Measurements from ENCODE around the gene ZBTB20. TPM values are rescaled to one million over a fixed set of nuclear protein-coding genes. Genes with fewer than 3 reads are reported as not detected.
"Not testable (repeated sequence)": the region's sequence is repeated elsewhere in the genome, so short reads cannot be mapped to it uniquely, and the experiment has no call there.

ZBTB20 gene
- 14.5 and 28.5 TPM in 2 replicates for total RNA-seq

DNA sequence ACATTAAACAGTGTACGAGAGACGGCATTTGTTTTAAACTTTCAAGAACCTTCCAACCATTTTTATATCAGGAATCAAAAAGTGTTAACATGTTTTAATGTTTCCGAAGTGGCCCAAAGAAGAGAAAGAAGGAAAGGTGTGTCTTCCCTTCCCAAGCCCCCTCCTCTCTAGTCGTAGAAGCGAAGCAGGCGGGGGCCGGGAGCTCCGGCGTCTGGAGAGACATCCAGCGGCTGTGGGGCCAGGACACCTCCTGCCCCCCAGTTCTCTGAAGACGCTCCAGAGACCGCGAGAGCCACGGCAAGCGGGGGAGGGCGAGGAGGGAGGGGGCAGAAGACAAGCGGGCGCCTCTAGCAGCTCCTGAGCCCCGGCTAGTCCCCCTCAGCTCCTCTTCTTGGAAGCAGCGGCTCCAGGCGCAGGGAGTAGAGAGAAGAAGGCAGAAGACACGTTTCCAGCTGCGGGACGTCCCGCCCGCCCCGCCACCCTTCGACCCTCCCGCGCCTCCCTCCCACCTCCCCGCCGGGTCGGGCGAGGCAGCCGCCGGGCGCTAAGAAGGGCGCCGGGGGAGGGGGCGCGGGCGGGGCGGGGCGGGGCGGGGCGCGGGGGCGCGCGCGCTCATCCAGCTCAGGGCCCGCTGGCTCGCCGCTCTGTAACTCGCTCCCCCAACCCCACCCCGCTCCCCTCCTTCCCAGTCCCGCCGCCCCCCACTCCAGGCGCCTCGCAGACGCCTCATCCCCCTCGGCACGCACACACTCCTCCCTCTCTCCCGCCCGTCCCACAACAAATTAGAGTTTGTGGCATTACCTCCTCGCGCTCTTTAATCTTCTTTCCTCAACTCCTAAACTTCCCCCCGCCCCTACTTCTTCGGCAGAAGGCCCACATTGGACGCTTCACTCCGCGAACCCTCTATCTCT is at the start of gene ZBTB20:
TSS of gene ZBTB20 (minus strand) at position 871 of the 911 bp plus-strand sequence.
- DNase-seq (ENCODE audit: extremely low read depth, low read depth, low spot score): no peak

DNA sequence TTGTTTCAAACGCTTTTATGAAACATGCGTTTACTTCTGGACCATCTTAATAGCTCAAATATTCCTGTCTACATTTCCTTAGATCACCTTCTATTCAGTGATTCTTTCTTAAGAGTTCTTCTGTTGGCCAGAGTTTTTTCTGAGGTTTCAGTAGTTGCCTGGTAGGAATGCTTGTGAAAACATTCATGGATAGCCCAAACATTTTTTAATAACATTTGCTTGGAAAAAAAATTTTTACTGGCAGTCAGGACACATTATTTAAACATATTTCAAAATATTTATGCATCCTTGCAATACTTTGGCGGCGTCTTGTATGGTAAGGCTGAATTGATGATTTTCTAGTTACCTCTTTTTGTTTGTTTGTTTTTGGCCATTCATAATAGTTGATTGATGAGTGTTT is 47.4 kb upstream of the ZBTB20 start:
- no peak for DNase-seq (ENCODE audit: extremely low read depth, low read depth, low spot score)

DNA sequence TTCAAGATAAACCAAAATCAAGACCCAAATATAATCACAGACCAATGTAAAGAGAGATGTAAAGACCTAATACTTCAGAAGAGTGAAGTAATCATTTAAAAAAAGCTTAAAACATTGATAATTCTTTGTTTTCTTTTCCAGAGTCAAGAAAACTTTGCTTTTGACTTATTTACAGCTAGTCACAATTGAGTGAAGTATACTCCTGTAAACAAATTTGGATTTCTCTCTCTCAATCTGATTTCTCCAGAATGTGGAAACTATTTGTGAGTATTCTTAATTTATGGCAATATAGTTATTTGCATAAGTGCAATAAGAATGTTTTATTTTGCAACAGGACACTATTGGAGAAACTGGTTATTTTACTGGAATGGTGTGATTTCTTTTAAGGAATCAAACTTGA is 43.7 kb upstream of the ZBTB20 start:
- no peak for DNase-seq (ENCODE audit: extremely low read depth, low read depth, low spot score)

DNA sequence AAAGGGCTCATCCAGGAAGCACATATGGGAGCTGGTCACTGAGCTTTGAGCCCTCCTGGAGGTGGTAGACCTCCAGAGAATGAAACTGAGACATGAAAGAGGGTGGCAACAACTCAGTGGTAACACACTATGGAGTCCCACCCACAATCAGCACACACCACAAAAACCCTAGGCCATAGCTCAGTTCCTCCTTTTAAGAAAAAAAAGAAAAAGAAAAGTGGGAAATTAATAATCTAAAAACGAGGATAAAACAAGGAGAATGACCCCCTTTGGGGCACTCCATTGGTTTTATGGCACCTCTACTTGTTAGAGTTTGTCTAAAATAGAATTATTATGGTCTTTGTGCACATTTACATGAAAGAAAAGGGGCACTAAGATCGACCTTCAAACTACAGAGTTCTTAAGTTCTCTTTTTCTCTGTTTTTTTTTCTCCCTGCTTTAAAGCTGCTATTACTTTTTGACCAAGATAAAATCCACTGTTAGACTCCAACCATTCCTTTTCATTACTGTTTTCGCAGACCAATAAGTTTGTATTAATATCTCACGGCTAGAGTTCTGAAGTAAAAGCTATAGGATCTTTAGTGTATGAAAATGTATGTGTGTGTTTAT is 40.2 kb upstream of the ZBTB20 start:
- no peak for DNase-seq (ENCODE audit: extremely low read depth, low read depth, low spot score)

DNA sequence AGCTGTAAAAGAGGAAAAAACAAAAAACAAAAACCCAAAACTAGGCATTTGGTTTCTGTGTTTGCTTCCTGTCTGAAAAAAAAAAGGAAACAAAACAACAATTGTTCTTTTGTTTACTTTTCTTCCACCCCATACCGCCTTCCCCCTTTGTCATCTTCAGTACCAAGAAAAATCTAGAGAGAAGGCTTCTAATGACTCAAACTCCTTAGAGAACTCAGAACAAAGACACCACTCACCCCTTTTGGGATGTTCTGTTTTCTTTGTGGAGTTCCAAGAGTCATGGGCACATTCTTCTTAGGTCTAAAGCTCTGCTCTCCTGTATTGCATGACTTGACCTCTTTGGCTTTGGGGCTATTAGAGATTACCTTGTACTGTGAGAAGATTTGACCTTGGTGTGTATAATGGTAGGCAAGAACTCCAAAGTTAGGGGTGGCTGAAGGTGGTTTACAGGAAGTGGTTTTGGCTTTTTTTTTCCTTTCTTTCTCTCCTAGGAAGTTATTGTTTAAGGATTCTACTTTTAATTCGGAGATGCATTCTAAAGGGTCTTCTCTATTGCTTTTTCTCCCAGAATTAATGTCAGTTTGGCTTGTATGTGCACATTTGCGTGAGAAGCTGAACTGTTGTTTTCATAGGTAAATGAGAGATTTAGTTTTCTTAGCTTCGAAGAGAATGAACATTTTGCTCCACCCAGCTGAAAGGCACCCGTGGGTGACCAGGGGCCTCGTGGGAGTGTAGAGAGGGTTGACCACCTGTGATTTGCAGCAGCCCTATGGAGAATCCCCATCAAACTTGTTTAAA is 39.5 kb upstream of the ZBTB20 start:
- DNase-seq (ENCODE audit: extremely low read depth, low read depth, low spot score): no peak

DNA sequence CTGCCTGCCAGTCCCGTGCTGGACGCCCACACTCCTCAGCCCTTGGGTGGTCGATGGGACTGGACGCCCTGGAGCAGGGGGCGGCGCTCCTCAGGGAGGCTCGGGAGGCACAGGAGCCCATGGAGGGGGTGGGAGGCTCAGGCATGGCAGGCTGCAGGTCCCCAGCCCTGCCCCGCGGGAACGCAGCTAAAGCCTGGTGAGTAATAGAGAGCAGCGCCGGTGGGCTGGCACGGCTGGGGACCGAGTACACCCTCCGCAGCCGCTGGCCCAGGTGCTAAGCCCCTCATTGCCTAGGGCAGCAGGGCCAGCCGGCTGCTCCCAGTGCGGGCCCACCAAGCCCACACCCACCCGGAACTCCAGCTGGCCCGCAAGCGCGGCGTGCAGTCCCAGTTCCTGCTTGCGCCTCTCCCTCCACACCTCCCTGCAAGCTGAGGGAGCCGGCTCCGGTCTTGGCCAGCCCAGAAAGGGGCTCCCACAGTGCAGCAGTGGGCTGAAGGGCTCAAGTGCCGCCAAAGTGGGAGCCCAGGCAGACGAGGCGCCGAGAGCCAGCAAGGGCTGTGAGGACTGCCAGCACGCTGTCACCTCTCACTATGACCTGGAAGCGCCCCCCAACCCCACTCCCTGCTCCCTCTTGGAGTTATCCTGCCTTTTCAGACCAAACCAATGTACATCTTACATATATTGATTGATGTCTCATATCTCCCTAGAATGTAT is 37.9 kb upstream of the ZBTB20 start:
- not testable (repeated sequence) for DNase-seq (ENCODE audit: extremely low read depth, low read depth, low spot score)

DNA sequence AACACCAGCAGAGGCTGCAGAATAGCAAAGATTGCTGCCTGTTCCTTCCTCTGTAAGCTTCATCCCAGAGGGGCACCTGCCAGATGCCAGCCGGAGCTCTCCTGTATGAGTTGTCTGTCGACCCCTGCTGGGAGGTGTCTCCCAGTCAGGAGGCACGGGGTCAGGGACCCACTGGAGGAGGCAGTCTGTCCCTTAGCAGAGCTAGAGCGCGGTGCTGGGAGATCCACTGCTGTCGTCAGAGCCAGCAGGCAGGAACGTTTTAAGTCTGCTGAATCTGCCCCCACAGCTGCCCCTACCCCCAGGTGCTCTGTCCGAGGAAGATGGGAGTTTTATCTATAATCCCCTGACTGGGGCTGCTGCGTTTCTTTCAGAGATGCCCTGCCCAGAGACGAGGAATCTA is 31.8 kb upstream of the ZBTB20 start:
- not testable (repeated sequence) for DNase-seq (ENCODE audit: extremely low read depth, low read depth, low spot score)

DNA sequence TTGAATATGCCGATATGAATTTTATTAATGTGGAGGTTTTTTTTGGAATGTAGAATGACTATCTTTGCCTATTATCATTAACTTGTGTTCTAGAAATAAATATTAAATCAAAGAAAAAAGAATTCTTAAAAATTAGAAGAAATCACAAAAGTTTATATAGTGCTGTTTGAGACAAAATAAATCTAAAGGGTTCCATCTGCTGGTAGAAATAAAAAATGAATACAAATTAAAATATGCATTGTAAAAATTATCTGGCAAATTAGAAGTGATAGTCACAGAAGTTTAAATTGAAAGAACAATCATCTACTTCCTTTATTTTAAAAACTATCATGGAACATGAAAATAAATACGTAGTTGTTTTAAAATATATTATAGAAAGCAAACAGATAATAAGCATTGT is 22.7 kb upstream of the ZBTB20 start:
- no peak for DNase-seq (ENCODE audit: extremely low read depth, low read depth, low spot score)

DNA sequence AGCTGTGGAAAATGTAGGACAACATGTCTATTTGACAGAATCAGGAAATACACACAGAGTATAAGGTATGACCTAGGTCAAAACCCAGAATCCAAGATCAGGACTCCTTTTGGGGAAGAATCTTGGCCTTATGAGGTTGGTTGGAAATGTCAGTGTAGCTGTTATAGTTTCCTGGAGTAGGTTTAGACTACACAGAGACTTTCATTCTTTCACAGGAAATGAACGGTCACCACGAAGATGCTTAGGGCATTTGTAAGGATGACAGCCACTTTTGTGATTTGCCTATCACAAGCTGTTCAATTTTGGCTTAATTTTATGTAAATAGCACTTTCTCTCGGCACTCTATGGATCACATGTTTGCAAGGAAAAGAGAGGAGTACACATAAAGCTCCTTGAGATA is 18.6 kb upstream of the ZBTB20 start:
- no peak for DNase-seq (ENCODE audit: extremely low read depth, low read depth, low spot score)

DNA sequence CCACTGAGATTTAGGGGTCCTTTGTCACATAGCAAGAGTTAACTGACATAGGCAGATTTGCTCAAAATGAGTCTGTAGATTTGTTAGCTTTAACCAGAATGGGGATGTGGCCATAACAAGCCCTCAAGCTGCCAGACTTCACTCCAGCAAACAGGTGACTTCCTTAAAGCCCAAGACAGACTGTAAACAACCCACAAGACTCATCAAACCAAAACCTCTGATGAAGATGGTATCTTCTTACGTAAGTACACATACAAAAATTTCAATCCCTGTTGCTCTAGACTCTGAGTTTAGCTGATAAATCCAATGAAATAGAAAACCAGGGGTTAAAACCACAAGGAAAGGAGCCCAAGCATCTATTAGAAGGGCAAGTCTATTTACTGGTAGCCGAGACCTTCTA is 18.2 kb upstream of the ZBTB20 start:
- no peak for DNase-seq (ENCODE audit: extremely low read depth, low read depth, low spot score)

DNA sequence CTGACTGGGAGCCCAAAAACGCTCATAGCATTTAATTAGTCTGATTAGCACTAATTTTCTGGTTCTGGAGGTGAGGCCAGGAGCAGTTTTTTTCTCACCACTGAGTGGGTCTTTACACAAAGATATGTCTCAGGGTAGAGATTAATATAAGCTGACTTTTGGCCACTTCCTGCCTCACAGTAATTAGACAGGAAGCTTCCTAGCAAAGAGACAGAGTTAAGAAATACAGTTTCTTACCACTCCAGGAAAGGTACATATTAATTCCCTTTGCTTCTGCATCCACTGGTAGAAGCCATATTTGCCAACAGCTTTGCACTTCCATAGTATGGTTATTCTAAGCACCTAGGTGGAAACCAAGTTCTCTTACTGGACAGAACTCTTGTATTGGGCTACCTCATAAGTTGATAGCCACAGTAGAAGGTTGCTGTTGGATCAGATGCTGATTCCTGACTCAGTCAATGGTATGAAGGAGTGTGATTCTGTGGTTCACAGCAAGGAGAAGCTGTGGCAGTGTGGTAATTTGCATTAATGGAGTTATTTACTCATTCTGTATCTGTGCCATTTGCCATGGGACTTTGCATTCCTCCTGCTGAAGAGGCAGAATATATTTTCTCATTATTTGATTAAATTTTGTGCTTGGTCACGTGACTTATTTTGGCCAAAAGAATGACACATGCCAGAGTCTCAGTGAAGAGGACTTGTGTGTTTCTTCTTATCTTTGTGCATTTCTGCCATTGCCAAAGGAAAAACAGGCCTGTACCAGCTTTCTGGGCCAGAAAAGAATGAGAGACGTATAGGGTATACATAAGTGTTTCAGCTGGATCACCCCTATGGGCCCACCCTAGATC is 17.5 kb upstream of the ZBTB20 start:
- DNase-seq (ENCODE audit: extremely low read depth, low read depth, low spot score): no peak

DNA sequence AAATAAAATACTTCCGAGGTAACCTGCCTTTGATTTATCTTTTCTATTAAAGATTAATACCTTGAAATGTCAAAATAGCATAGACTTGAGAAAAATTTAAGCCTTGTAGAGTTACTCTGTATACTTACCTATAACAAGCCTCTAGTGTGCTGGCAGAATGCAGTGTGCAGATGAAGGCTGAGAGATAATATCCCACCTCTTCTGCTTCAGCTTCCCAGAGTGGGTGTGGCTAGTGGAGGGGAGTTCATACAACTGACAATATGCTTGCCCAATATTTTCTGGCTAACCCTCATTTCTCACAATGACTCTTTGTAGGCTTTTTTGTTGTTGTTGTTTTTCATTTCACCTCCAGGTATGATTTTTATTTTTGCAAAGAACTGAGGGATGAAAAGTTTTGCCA is 15.7 kb upstream of the ZBTB20 start:
- no peak for DNase-seq (ENCODE audit: extremely low read depth, low read depth, low spot score)

DNA sequence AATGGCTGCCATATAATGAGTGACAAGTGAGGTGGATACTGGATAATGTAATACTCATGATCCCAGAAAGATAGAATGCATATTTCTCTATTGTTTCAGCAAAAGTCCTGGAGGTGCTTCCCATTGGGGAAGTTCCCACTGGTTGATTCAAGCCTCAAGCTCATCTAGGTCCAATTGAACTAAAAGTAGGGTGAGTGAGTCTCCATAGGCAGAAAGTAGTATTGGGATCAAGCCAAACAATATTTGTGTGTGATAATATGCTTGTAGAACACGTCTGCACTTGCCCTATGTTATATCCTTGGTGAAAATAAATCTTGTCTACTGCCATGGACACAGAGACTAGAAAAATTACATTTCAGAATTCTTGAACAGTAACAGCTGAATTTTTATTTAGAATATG is 14.8 kb upstream of the ZBTB20 start:
- no peak for DNase-seq (ENCODE audit: extremely low read depth, low read depth, low spot score)

DNA sequence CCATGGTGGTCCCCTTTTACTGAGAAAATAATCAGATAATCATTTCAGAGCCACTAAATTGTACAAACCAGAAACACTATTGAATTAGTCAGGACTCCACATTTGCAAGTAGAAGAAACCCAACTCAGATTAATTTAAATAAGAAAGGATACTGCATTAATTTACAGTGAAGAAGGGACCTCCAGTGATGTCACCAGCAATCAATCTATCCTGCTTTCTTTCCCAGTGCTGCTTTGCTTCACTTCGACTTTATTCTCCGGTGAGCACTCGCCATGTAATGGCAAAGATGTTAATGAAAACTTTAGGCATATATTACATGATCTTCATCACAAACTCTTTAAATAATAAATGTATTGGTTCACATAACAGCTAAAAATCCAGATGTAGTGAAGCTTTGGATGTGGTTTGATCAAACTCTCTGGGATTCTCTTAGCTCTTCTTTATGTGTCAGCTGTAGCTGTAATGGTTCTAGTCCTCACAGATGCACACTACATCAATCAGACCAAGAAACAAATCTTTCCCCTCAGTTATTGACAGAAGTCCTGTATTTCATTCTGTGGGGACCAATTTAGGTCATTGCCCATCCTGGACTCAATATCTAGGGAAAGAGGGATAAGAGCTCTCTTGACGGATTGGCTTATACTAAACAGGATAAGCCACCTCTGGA is 14.2 kb upstream of the ZBTB20 start:
- DNase-seq (ENCODE audit: extremely low read depth, low read depth, low spot score): no peak

DNA sequence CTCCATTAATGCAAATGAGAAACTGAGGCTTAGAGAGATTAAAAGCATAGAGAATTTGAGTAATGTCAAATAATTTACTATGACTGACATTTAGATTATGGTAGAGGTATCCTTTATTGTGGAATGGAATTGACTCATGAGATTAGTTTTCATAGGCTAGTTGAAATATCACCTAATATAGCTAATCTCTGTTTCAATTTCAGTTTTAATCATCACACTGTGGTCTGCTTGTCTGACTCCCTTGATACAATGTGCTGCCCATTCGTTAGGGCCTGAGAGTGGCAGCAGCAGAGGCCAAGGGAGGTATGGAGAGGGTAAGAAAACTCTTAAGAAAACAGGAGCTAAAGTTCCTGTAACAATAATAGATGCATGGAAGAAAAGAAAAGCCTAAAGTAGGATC is 13.2 kb upstream of the ZBTB20 start:
- DNase-seq (ENCODE audit: extremely low read depth, low read depth, low spot score): no peak

DNA sequence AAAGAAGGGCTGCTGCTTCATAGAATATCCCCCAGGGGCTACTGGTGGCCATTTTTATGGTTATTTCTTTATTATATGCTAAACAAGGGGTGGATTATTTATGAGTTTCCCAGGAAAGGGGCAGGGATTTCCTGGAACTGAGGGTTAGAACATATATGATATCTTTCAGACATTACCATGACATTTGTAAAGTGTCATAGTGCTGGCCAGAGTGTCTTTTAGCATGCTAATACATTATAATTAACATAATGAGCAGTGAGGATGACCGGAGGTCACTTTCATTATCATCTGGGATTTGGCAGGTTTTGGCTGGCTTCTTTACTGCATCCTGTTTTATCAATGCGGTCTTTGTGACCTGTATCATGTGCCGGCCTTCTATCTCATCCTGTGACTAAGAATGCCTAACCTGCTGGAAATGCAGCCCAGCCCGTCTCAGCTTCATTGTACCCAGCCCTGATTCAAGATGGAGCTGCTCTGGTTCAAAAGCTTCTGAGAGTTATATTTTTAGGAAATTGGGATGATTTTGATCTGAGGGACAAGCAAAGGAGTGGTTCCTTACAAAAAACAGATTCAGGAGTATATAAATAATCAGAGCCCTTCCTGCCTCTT is 9.1 kb upstream of the ZBTB20 start:
- no peak for DNase-seq (ENCODE audit: extremely low read depth, low read depth, low spot score)

DNA sequence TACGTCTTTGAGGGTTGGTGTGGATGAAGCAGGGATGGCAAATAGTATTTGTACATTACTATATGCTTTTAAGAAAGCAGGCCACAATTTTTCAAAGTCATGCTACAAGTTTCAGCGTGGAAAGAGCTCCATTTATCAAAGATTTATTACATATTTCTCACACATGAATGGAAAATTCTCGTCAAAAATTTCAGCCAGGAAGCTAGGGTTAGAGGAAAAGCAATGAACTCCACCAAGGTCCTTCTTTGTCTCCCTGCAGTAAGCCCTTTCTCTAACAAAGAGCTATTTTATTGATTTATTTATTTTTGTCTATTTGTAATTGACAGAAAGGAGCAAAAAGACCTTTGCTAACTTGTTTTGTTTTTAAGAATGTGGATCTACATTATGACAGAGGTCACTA is 7.5 kb upstream of the ZBTB20 start:
- DNase-seq (ENCODE audit: extremely low read depth, low read depth, low spot score): no peak

DNA sequence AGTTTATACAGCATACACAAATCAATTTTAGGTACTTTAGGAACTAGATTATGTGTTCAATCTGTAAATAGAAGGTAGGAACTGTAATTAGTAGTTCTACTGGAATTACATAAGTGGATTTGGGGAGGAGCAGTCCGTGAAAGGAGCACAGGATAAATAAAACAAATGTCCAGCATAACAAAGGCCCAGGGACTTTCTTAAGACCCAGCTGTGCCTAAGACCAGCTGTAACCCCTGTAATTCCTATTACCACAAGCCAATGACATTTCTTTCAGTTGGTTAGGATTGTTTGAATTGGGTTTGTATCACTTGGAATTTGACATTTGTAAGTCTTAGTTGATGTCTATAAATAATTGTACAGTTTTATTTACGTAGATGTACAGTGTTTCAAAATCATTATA is 4.8 kb upstream of the ZBTB20 start:
- DNase-seq (ENCODE audit: extremely low read depth, low read depth, low spot score): no peak

All from glomerular endothelial cell (primary cell).